ENCODE measurements around the gene AANAT.

- TF ChIP-seq EP300 (IDR thresholded peaks at IDR 0.05) (no peak), CTCF (IDR thresholded peaks at IDR 0.05) (no peak)
Observed at GRCh38 chr17:76478097-76478496, 10.7 kb downstream of the AANAT start.

Measured in gastroesophageal sphincter (tissue), 3 donors.